ENCODE results near the gene TMEFF2. TPM values are rescaled to one million over a fixed set of nuclear protein-coding genes. Genes with fewer than 3 reads are reported as not detected.

TMEFF2 gene
- total RNA-seq, 2 experiments from 2014 or later = not detected

- ChIA-PET POLR2A (no interaction called here), CTCF (ENCODE audit: unreplicated experiment) (no interaction called here)
- TF ChIP-seq EZH2phosphoT487 (IDR thresholded peaks at IDR 0.05; ENCODE audit: borderline replicate concordance, low read depth, low read length) (no peak), CTCF (conservative IDR thresholded peaks at IDR 0.05; ENCODE audit: low read length) (no peak)
- Histone ChIP-seq H3K4me1 (ENCODE audit: insufficient read depth, low read length, poor library complexity, severe bottlenecking) (no peaks in the 10 kb centered on the region), H3K79me2 (ENCODE audit: insufficient read depth, low read depth, low read length) (no peaks in the 10 kb centered on the region), H3K36me3 (ENCODE audit: insufficient read depth, low read length) (no peaks in the 10 kb centered on the region), H4K20me1 (ENCODE audit: insufficient read depth, low read length) (no peaks in the 10 kb centered on the region), H2AFZ (ENCODE audit: low read length) (no peak overlapping the region), H3K4me2 (ENCODE audit: low read length) (no peak overlapping the region), H3K9me2 (ENCODE audit: insufficient read depth, low read length) (no peaks in the 10 kb centered on the region), H3K9me3 (ENCODE audit: low read length) (no peaks in the 10 kb centered on the region), H3K27ac (ENCODE audit: low read depth, low read length, poor library complexity, severe bottlenecking) (no peak overlapping the region), H3K4me3 (ENCODE audit: low read depth, low read length, poor library complexity, severe bottlenecking) (no peak overlapping the region)
- intact Hi-C loops (cut with micrococcal nuclease; ENCODE audit: unreplicated experiment) = no loop called here
- BruUV-seq (replicated peaks) = no TSS peak
- no peak for DNase-seq (ENCODE audit: low spot score)
These were observed 248.1 kb downstream of the TMEFF2 start for GRCh38 chr2:191946471-191947182.

- intact Hi-C loops (cut with micrococcal nuclease; ENCODE audit: unreplicated experiment) = no loop called here
- no peak overlapping the region for H2AFZ ChIP-seq (ENCODE audit: low read length)
- DNase-seq (ENCODE audit: low spot score) = no peak
- no peak overlapping the region for H3K4me3 ChIP-seq (ENCODE audit: low read depth, low read length, poor library complexity, severe bottlenecking)
- H3K4me1 ChIP-seq (ENCODE audit: insufficient read depth, low read length, poor library complexity, severe bottlenecking) = no peaks in the 10 kb centered on the region
- H3K36me3 ChIP-seq (ENCODE audit: insufficient read depth, low read length) = no peaks in the 10 kb centered on the region
- H3K79me2 ChIP-seq (ENCODE audit: insufficient read depth, low read depth, low read length) = no peaks in the 10 kb centered on the region
- H3K9me3 ChIP-seq (ENCODE audit: low read length) = no peaks in the 10 kb centered on the region
- ChIA-PET CTCF (ENCODE audit: unreplicated experiment) (no interaction called here), POLR2A (no interaction called here)
- no peak overlapping the region for H3K4me2 ChIP-seq (ENCODE audit: low read length)
- no peaks in the 10 kb centered on the region for H3K9me2 ChIP-seq (ENCODE audit: insufficient read depth, low read length)
- BruUV-seq (replicated peaks) = no TSS peak
- TF ChIP-seq EZH2phosphoT487 (IDR thresholded peaks at IDR 0.05; ENCODE audit: borderline replicate concordance, low read depth, low read length) (no peak), CTCF (conservative IDR thresholded peaks at IDR 0.05; ENCODE audit: low read length) (no peak)
- no peaks in the 10 kb centered on the region for H4K20me1 ChIP-seq (ENCODE audit: insufficient read depth, low read length)
- no peak overlapping the region for H3K27ac ChIP-seq (ENCODE audit: low read depth, low read length, poor library complexity, severe bottlenecking)
These were observed 249.1 kb downstream of the TMEFF2 start for GRCh38 chr2:191945623-191946022.

GRCh38 chr2:191942739-191943103, 252.0 kb downstream of the TMEFF2 start:
- H2AFZ ChIP-seq (ENCODE audit: low read length) = no peak overlapping the region
- H3K4me3 ChIP-seq (ENCODE audit: low read depth, low read length, poor library complexity, severe bottlenecking) = no peak overlapping the region
- no peaks in the 10 kb centered on the region for H3K4me1 ChIP-seq (ENCODE audit: insufficient read depth, low read length, poor library complexity, severe bottlenecking)
- H3K36me3 ChIP-seq (ENCODE audit: insufficient read depth, low read length) = no peaks in the 10 kb centered on the region
- H3K9me2 ChIP-seq (ENCODE audit: insufficient read depth, low read length) = no peaks in the 10 kb centered on the region
- H3K4me2 ChIP-seq (ENCODE audit: low read length) = no peak overlapping the region
- ChIA-PET CTCF (ENCODE audit: unreplicated experiment) (no interaction called here), POLR2A (no interaction called here)
- no peaks in the 10 kb centered on the region for H3K79me2 ChIP-seq (ENCODE audit: insufficient read depth, low read depth, low read length)
- TF ChIP-seq EZH2phosphoT487 (IDR thresholded peaks at IDR 0.05; ENCODE audit: borderline replicate concordance, low read depth, low read length) = no peak
- TF ChIP-seq CTCF (conservative IDR thresholded peaks at IDR 0.05; ENCODE audit: low read length) = no peak
- H3K9me3 ChIP-seq (ENCODE audit: low read length) = no peaks in the 10 kb centered on the region
- no peaks in the 10 kb centered on the region for H4K20me1 ChIP-seq (ENCODE audit: insufficient read depth, low read length)
- DNase-seq (ENCODE audit: low spot score) = no peak
- no TSS peak for BruUV-seq (replicated peaks)
- no peak overlapping the region for H3K27ac ChIP-seq (ENCODE audit: low read depth, low read length, poor library complexity, severe bottlenecking)
- intact Hi-C loops (cut with micrococcal nuclease; ENCODE audit: unreplicated experiment) = no loop called here
